Measurements from ENCODE around the gene SPOCK2.

DNA sequence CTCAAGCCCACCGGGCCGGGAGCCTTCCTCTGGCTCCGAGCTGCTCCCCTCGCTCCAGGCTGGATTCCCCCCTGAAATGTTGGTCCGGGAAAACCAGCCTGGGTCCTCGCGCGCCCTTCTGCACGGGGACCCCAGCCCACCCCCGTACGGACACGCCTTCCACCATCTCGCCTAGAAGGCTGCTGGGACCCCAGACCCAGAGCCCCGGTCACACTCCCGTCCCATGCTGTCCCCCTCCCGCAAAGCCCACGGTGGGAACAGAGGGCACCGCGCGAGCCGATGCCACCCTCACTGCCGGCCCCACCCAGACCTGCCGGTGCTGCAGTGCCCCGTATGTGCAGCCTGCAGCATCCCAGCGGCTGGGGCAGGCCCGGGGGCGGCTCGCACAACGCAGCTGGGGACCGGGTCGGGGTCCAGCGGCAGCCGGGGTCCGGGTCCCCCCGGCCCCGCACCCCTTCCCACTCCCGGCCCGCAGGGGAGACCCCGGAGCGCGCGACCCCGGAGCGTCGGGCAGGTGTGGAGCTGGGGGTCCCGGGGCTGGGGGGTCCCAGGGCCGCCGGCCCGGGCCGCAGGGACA is 871 bp downstream of the SPOCK2 start:
- TF ChIP-seq, protein P1, sequence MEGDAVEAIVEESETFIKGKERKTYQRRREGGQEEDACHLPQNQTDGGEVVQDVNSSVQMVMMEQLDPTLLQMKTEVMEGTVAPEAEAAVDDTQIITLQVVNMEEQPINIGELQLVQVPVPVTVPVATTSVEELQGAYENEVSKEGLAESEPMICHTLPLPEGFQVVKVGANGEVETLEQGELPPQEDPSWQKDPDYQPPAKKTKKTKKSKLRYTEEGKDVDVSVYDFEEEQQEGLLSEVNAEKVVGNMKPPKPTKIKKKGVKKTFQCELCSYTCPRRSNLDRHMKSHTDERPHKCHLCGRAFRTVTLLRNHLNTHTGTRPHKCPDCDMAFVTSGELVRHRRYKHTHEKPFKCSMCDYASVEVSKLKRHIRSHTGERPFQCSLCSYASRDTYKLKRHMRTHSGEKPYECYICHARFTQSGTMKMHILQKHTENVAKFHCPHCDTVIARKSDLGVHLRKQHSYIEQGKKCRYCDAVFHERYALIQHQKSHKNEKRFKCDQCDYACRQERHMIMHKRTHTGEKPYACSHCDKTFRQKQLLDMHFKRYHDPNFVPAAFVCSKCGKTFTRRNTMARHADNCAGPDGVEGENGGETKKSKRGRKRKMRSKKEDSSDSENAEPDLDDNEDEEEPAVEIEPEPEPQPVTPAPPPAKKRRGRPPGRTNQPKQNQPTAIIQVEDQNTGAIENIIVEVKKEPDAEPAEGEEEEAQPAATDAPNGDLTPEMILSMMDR (IDR thresholded peaks at IDR 0.05): no peak
- no peak for TF ChIP-seq POLR2A (IDR thresholded peaks at IDR 0.05)
